Inferior parietal cortex (tissue), 1 donor: ENCODE measurements around the gene HCN2.
A peak's percentile ranks its signal among the peaks of the same experiment; 100 is the strongest.
"Not testable (repeated sequence)": the region's sequence is repeated elsewhere in the genome, so short reads cannot be mapped to it uniquely, and the experiment has no call there.

Experiments used
- DNase-seq: peaks from one replicate; pipeline ENCODE4 v3.0.0-alpha.2; 2016; ENCODE audit errors: extremely low spot score

The HCN2 gene

DNA sequence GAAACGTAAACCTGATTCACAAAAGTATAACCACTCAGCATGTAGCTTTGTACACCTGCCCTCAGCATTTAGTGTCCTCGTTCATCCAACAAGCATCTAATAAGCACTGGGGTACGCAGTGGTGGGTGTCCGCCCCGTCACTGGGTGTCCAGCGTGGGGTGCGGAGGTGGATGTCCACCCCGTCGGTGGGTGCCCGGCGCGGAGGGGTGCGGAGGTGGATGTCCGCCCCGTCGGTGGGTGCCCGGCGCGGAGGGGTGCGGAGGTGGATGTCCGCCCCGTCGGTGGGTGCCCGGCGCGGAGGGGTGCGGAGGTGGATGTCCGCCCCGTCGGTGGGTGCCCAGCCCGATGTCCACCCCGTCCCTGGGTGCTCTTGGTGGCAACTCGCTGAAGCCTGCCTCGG lies 4.5 kb upstream of the HCN2 start:
- DNase-seq, result not testable (repeated sequence)

DNA sequence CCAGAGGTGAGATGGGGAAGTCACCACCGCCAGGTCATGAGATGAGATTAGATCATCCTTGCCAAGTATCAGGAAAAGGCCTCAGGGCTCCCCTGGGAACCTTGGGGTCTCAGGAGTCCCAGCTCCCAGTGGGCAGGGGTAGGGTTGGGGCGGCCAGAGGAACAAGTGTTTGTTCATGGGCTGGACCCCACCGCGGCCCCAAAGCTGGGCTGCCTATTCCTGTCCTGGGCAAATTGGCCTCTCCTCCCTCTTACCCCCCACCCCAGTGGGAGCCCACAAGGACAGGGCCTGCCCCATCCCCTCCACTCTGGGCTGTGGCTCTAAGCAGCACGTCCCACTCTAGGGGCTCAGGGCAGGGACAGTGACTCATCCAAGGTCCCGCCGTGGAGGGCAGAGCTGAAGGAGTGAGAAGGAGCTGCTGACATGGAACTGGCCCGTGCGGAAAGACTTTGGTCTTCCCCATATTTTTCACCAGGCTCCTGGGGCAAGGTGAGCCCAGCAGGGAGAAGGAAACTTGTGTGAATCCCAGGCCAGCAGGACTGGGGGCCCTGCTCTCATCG lies 4.0 kb upstream of the HCN2 start:
- no peak for DNase-seq

DNA sequence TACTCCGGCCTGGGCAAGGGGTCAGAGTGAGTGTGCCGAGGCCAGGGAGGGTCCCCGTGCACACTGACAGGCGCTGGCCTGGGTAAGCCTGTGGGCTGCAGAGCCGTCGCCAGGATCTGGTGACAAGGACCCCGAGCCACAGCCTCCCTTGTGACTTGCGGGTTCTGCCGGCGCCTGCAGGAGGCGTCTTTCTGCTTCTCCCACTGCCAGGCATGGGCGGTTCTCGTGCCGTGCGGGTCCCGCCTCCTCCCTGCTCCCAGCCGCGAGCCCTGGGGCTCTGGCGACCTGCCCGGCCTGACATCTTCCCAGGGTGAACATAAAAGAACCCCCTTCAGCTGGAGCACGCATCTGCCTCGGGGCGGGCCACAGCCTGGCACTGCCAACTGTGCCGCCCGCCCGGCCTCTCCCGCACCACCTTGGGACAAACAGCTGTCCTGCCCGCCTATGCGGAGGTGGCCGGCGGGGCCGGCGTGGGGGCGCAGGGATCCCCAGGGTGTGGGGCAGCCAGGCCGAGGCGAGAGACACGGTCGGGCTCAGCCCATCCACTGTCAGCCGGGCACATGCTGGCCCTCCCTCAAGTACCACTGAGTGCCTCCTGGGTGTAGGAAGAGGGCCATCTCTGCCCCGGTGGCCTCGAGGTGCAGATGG lies 1.5 kb upstream of the HCN2 start:
- DNase-seq, result peak; percentile 78

GRCh38 chr19:588741-589692 lies 664 bp upstream of the HCN2 start:
- no peak for DNase-seq

GRCh38 chr19:590396-590745 lies 690 bp downstream of the HCN2 start:
- no peak for DNase-seq

GRCh38 chr19:590750-591098 lies 1.0 kb downstream of the HCN2 start:
- no peak for DNase-seq

- DNase-seq, result no peak
These were observed 1.6 kb downstream of the HCN2 start for GRCh38 chr19:591099-591958.

- no peak for DNase-seq
These were observed 2.4 kb downstream of the HCN2 start for GRCh38 chr19:592101-592500.

- DNase-seq, result no peak
These were observed 3.4 kb downstream of the HCN2 start for GRCh38 chr19:593055-593454.

GRCh38 chr19:593505-593904 lies 3.8 kb downstream of the HCN2 start:
- DNase-seq, result no peak

- DNase-seq, result no peak
These were observed 4.7 kb downstream of the HCN2 start for GRCh38 chr19:594265-594870.

DNA sequence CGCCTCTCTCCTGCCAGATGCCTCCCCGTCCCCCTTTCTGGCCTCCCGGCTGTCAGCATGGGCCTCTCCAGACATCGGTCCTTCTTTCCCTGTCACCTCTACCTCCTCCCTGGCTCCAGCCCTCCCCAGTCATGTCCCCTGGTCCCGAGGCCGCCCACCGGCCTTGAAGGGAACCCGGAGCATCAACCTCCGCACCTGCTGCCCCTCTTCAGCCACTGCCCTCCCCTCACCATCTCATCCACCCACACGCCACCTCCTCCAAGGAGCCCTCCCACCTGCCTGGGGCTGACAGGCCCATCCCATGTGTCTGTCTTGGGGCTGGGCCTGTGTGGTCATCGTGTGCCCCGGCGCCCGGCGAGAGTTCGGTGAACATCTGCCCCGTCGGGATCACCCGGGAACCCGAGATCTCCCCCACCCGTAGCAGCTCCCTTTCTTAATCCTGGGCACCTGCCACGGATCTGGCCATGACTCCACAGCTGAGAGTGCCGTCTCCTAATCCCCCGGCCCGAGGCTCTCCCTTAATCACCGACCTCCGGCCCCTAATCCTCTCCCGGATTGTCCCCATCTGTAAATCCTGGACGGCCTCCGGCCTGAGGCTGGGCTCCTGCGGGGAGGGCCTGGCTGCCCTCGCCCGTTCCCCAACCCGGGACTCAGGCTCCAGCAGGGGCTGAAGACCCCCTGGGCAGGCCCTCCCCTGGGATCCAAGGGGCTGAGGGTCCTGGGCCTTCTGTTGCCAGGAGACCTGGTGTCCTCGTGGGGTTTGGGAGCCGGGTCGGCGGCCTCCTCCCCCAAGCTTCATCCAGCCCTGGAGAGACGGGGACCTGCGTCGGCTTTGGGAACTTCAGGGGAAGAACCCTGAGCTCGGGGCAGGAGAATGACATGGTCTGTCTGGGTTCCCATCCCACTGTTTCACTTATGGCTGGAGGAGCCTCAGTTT lies 5.9 kb downstream of the HCN2 start:
- DNase-seq, result no peak

GRCh38 chr19:596263-596655 lies 6.6 kb downstream of the HCN2 start:
- no peak for DNase-seq

GRCh38 chr19:597406-598315 lies 8.0 kb downstream of the HCN2 start:
- DNase-seq, result no peak

GRCh38 chr19:601310-601709 lies 11.6 kb downstream of the HCN2 start:
- no peak for DNase-seq

DNA sequence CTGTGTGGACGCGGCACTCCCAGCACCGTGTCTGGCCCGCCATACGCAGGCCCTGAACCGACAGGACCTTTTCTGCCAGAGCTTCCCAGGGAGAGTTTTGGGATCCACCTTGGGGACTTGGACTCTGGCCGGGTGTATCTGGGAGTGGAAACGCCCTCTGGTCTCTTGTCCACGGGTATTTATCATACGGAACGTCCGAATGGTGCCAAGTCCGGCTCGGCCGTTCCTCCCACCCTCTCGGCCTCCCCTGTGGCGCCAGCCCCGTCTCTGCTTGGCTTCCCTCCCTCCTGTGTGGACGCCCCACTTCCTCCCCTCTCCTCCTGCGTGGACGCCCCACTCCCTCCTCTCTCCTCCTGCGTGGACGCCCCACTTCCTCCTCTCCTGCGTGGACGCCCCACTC lies 12.1 kb downstream of the HCN2 start:
- no peak for DNase-seq

DNA sequence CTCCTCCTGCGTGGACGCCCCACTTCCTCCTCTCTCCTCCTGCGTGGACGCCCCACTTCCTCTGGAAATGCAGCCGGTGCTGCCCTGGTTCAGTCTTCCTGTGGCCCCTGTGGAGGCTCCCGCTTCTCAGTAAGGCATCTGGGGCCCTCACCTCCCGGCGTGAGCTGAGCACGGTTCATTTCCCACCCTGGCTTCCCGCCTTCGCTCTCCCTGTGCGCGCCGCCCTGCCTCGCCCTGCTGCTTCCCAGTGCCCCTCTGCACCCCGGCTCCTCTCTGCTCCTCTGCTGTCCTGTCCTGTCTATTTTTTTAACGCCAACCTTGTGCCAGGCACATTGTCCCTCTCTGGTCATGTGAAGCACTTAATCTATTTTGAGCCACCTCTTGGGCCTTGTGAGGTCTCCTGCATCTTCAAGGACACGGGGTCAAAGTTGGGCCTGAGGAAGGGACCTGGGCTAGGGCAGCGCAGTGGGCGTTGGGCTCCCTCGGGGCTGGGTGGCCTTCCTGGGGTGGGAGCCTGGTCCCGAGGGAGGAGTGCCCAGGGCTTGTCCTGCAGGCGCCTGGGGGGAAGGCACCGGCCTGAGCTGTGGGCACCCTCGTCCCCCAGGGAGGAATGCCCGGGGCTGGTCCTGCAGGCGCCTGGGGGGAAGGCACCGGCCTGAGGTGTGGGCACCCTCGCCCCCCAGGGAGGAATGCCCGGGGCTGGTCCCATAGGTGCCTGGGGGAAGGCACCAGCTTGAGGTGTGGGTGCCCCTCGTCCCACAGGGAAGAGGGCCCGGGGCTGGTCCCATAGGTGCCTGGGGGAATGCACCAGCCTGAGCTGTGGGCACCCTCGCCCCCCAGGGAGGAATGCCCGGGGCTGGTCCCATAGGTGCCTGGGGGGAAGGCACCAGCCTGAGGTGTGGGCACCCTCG lies 13.0 kb downstream of the HCN2 start:
- DNase-seq, result no peak

- not testable (repeated sequence) for DNase-seq
These were observed 13.6 kb downstream of the HCN2 start for GRCh38 chr19:603302-603639.

GRCh38 chr19:603779-604178 lies 14.1 kb downstream of the HCN2 start:
- DNase-seq, result not testable (repeated sequence)
